ENCODE data around the gene KRTAP5-10. TPM values are rescaled to one million over a fixed set of nuclear protein-coding genes. Genes with fewer than 3 reads are reported as not detected.

KRTAP5-10 gene
- total and polyA plus RNA-seq, 2 of the 8 experiments (the other 6 are each of a cell fraction or from before 2014, with no cell fraction given) = 0.12 TPM; not detected in 1

- TF ChIP-seq CHD7 (IDR thresholded peaks at IDR 0.05; ENCODE audit: insufficient replicate concordance, low read length) = no peak
- TF ChIP-seq CTCF (IDR thresholded peaks at IDR 0.05; ENCODE audit: control extremely low read depth in 1 of 3, insufficient read depth in 1 of 3, low read depth in 1 of 3, low read length in 3 of 3) = peak; percentile 66 to 81 (median 69)
Observed at GRCh38 chr11:71563406-71563805, 2.0 kb upstream of the KRTAP5-10 start (continued).
